DMS53 treated with DMSO at 0.1 percent for 48 hours (cell line): ENCODE results near the gene C1orf210.

Experiments
- DNase-seq: peaks from one replicate; lab custom pipeline; 2025; ENCODE audit not compliant: unreplicated experiment; lab: John Stamatoyannopoulos, UW

C1orf210 gene

DNA sequence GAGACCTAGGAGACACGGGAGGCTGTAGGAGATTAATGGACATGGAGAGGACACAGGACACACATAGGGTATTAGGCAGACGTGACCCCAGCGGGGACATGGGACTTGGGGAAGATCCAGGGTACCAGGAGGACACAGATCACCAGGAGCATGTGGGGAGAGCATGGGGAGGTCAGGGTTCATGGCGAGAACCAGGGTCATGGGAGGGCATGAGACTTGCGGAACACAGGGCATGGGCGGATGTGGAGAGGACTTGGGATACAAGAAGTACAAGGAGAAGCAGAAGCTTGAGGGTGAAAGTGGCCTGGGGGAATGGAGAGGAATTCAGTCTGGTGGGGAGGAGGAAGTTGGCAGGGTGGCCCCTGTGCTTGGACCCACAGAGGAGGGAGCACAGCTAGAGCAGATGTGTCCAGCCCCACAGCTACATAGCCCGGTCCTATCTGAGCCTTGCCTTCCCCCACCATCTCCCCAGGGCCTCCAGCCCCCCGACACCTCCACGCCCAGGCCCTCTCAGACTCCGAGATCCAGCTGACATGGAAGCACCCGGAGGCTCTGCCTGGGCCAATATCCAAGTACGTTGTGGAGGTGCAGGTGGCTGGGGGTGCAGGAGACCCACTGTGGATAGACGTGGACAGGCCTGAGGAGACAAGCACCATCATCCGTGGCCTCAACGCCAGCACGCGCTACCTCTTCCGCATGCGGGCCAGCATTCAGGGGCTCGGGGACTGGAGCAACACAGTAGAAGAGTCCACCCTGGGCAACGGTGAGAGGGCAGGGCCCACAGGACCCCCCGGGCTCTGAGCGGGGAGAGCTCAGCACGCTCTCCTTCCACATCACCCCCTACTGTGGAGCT is 27.5 kb upstream of the C1orf210 start:
- DNase-seq: no peak

- no peak for DNase-seq
Observed at GRCh38 chr1:43312212-43312623, 26.8 kb upstream of the C1orf210 start.

DNA sequence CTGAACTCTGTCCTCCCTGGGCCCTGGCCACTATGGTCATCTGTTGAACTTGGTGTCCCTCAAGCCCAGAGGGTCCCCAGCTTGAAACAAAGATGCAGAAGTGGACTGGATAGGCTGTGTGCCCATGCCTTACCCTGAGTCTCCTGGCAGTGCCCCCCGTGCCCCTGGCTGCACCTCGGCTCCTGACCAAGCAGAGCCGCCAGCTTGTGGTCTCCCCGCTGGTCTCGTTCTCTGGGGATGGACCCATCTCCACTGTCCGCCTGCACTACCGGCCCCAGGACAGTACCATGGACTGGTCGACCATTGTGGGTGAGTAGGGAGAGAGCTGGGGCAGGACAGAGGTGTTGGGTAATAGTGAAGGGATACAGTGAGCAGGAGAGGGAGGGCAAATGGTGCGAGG is 26.1 kb upstream of the C1orf210 start:
- no peak for DNase-seq

DNA sequence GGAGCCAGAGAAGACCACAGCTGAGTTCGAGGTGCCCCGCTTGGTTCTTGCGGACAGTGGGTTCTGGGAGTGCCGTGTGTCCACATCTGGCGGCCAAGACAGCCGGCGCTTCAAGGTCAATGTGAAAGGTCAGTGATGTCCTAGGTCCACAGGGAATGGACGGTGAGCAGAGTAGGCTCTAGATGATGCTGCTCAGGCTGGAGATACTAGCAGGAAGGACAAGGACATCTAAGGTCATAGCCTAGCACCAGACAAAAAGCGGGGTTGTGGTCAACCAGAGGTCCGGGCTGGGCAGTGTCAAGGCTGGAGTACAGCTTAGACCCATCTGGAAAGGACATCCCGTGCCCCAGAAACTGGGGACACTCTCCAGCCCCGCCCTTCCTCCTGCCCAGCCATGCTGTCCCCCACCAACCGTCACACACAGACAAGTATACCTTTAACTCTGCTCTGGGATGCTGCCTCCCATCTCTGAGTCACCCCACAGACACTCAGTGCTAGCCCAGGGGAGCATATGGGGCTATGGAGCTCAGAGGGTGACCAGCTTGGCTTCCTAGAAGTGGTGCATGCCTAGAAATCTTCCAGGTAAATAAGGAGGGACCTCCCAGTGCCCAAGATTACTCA is 24.1 kb upstream of the C1orf210 start:
- DNase-seq: no peak

- DNase-seq: no peak
Observed at GRCh38 chr1:43308635-43309404, 23.4 kb upstream of the C1orf210 start.

DNA sequence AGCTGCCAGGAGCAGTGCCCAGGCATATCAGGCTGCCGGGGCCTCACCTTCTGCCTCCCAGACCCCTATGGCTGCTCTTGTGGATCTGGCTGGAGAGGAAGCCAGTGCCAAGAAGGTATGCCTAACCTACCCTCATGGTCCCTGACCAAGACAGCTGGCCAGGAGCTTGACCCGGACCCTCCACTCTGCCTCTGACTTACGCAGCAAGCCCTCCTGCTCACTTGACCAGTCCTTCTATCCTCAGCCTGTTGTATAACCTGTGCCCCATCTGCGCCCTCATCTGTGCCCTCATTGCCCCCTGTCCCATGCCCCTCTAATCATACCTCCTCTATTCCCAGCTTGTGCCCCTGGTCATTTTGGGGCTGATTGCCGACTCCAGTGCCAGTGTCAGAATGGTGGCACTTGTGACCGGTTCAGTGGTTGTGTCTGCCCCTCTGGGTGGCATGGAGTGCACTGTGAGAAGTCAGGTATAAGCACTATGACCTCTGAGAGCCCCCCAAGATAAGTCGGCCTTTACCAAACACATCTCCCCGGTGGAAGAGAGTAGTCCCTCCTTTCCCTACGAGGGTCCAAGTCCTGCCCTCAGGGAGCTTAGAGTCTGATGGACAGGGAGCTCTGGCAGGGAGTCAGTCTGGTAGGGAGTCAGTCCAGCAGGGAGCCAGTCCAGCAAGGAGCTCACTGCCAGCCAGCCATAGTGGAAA is 22.2 kb upstream of the C1orf210 start:
- no peak for DNase-seq

DNA sequence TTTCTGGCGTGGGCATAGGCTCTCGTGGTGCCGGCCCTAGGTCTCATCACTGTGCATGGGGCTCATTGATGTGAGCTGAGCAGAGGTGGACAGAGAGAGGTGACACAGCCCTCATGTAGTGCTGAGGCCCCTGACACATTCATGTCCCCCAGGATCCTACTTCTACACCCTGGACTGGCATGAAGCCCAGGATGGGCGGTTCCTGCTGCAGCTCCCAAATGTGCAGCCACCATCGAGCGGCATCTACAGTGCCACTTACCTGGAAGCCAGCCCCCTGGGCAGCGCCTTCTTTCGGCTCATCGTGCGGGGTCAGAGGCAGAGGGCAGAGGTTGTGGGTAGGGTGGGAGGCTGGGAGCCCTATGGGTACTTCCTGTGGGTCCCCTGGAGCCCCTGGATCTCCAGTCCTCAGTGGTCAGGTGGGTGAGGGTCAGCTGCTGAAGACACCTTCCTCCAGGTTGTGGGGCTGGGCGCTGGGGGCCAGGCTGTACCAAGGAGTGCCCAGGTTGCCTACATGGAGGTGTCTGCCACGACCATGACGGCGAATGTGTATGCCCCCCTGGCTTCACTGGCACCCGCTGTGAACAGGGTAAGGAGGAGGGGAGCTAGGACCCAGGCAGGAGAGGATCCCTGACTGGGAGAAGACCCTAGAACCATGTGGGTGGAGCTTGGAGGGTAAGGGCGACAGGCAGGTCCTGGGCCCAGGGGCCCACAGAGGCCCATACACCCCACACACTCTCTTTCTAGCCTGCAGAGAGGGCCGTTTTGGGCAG is 21.5 kb upstream of the C1orf210 start:
- DNase-seq: no peak

GRCh38 chr1:43305926-43306687 is 20.7 kb upstream of the C1orf210 start:
- no peak for DNase-seq

- DNase-seq: no peak
Observed at GRCh38 chr1:43305461-43305860, 20.1 kb upstream of the C1orf210 start.

- no peak for DNase-seq
Observed at GRCh38 chr1:43304771-43305300, 19.5 kb upstream of the C1orf210 start.

DNA sequence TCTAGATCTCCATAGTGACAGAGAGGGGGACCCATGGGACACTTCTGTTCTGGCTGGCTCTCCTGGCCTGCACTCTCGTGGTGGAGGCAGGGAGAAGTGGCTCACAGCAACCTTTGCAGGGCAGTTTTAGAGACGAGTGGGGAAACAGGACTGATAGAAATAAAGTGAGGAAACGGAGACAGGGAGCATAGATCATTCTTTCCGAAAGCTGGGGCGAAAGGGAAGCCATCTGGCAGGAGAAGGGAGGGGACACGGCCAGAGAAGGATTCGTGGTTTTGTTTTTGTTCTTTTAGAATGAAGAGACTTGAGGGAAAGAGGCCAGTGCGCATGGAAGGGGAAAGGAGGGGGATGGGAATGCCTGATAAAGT is 18.9 kb upstream of the C1orf210 start:
- DNase-seq: no peak

DNA sequence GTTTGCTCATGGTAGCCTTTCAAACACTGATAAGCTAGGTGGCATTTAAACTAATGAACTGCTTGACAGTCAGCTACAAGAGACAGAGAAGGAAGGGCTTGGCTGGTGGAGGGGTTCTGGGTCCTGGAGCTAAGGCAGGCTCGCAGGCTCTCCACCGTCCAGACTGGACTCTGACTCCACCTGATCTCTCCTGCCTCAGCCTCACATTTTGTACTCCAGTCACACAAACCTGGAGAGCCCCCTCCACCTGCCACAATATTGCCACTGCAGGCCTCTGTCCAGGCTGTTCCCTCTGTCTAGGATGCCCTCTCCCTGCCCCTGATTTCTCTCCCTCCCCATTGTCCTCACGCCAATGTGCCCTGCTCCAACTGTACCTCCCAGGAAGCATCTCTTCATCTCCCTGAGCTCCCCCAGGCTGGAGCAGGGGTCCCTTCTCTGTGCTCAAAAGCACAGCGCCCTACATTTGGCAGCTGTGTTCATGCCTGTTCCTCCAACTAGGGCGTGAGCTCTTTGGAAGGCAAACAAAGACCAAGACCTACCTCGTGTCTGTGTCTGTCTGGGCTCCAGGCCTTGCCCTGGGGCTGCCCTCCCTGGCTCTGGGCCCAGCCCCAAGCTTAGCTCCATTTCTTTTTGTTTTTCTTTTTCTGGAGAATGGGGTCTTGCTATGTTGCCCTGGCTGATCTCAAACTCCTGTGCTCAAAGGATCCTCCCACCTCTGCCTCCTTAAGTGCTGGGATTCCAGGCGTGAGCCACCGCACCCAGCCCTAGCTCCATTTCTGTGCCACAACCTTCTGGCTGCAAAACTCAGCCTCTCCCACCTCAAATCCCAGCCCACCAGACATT is 18.3 kb upstream of the C1orf210 start:
- no peak for DNase-seq

DNA sequence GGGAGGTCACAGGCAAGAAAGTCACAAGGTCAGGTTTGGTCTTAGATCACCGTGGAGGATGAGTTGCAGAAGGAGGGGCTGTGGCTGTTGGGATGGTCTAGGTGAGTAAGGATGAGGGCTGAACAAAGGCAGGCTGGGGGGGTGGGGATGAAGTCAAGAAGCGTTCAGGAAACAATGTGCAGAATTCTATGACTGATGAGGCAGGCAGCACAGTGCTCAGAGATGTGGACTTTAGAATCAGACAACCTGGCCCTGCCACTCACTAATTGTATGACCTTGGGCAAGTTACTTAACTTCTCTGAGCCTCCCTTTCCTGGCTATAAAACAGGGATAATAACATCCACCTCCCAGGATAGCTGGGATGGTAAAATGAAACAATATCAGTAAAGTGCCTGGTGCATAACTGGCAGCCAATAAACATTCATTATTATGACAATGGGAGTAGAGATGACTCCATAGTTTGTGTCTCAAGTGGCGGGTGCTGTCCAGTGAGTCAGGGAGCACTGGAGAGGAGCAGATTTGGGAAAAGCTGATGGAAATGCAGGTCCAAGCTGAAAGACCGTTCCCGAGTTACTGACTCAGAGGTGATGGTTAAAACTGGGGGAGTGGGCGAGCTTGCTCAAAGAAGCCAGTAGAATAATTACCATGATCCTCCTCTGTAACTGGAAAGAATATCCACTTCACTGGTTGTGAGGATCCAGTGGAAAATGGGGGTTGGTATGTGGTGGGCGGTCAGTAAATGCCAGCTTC is 17.5 kb upstream of the C1orf210 start:
- DNase-seq: no peak

GRCh38 chr1:43302201-43302600 is 16.8 kb upstream of the C1orf210 start:
- DNase-seq: no peak

DNA sequence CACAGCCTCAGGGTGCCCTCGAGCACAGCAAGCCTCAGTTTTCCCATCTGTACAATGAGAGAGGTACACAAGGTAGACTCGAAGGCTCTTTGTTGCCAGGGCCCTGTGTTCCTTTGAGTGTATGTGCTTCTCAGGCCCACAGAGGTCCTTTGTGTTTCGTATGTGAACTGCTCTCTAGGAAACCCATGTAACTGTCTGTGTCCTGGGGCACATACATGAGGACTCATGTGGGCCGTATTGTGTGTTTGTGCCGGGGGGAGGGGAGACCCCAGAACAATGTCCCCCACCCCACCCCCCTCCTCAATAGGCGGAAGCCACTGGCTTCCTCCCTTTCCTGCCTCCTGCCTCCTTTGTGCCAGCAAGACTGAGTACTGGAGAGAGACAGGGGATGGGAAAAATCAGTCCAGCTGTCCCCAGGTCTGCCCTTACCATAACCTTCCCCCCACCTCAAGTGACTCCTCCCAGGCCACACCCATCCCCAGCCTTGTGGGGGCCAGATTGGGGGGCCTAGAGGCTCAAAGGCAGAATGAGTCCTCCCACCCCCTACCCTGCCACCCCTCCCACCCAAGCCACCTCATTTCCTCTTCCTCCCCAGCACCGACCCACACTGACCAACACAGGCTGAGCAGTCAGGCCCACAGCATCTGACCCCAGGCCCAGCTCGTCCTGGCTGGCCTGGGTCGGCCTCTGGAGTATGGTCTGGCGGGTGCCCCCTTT is 15.2 kb upstream of the C1orf210 start, which contains the start of gene TIE1:
TSS of gene TIE1 (plus strand) at position 605 of the 717 bp plus-strand sequence. CDS start at position 695, 90 bp downstream.
- DNase-seq: no peak

GRCh38 chr1:43299101-43299500 is 13.7 kb upstream of the C1orf210 start:
- no peak for DNase-seq

- DNase-seq: no peak
Observed at GRCh38 chr1:43298055-43298454, 12.7 kb upstream of the C1orf210 start.
